Skeletal muscle satellite cell (primary cell): ENCODE data around the gene SH2B2.
A peak's percentile ranks its signal among the peaks of the same experiment; 100 is the strongest.

Source experiments
- H3K27me3 ChIP-seq: 2 replicates; pipeline ENCODE4 v1.7.0; 2013; ENCODE audit warnings: low read length; ENCODE audit not compliant: control insufficient read depth, insufficient read depth
- H3K36me3 ChIP-seq: 2 replicates; pipeline ENCODE4 v1.7.0; 2013; ENCODE audit warnings: mild to moderate bottlenecking, control low read depth, low read length; ENCODE audit not compliant: insufficient read depth
- H3K4me1 ChIP-seq: 2 replicates; pipeline ENCODE4 v1.7.0; 2013; ENCODE audit warnings: low read length; ENCODE audit not compliant: control insufficient read depth, insufficient read depth
- H3K4me2 ChIP-seq: 2 replicates; pipeline ENCODE4 v1.7.0; 2013; ENCODE audit warnings: mild to moderate bottlenecking, low read length
- H3K4me3 ChIP-seq: 2 replicates; pipeline ENCODE4 v1.7.0; 2013; ENCODE audit warnings: low read length
- H3K9ac ChIP-seq: 2 replicates; pipeline ENCODE4 v1.7.0; 2013; ENCODE audit warnings: mild to moderate bottlenecking, low read depth, low read length, moderate library complexity
- H3K9me3 ChIP-seq: replicated peaks from 2 replicates; pipeline ENCODE4 v1.7.0; 2013; ENCODE audit warnings: mild to moderate bottlenecking, control low read depth, low read length

SH2B2 gene

DNA sequence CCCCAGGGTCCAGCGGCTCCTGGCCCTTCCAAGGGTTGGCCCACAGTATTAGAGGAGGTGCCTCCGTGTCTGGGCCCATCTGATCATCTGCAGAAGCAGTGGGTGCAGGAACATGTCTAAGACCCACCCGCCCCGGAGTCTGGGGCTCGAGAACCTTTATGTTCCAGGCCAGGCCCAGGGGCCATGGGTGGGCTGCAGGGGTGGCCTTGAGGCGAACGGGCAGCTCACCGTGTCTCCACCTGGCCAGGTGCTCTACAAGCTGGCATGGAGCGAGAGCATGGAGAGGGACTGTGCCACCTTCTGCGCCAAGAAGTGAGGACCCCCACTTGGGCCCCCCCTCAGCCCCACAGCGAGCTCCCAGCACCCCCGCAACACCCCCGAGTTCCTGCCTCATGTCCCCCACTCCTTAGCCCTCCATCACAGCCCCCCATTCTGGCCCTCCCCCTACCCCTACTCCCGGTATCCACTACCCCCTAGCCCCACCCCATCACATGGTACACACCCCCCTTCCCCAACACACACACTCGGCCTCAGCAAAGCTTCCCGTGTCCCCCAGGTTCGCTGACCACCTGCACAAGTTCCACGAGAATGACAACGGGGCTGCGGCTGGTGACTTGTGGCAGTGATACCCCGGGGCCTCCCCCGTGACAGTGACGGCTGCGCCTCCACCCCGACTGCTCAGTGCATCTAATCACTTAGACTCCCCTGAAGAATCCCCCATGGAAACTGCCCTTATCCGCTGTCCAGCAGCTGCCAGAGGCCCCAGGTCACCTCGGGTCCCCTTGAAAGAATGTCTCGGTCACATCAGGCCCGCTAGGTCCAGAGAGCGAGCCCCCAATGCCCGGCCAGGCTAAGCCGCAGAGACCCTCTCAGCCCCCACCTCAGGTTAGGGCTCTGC is 4.0 kb upstream of the SH2B2 start:
- no peaks in the 10 kb centered on the region for H3K9me3 ChIP-seq
- H3K4me3 ChIP-seq: no peak overlapping the region
- H3K4me1 ChIP-seq: peaks cover 22% of the 10 kb centered on the region
- H3K4me2 ChIP-seq: no peak overlapping the region
- H3K27me3 ChIP-seq: no peaks in the 10 kb centered on the region
- H3K36me3 ChIP-seq: no peaks in the 10 kb centered on the region
- H3K9ac ChIP-seq: no peak overlapping the region

DNA sequence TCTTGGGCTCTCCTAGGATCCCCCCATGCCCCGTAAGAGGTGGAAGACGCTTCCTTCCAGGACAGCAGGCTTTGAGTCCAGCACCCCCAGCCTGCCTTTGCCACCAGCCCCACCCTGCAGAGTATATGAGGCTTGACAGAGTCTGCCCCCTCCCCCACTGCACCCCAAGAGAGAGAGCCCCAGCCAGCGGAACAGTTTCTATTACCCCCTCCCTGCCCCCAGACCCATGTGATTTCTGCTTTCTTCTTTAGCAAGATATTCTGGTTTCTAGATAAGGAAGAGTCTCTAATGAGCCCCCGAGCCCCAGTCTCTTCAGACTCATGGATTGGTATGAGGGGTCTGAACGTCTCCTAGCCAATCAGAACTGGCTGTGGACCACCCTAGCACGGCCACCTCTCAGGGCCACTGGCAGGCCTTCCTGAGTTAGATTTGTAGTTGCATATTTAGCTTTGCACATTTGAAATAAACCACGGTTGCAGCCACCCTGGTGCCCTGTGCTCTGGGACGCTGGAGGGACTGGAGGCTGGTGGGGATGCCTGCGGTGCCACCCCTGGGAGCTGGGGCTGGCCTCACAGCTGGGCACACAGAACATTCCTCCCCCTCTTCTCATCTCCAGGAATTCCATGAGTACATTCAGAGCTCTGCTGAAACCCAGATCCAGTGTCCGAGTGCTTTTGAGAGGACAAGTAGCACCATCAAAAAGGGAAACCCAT is 3.0 kb upstream of the SH2B2 start:
- no peak overlapping the region for H3K9ac ChIP-seq
- H3K4me2 ChIP-seq: no peak overlapping the region
- H3K4me3 ChIP-seq: no peak overlapping the region
- H3K27me3 ChIP-seq: no peaks in the 10 kb centered on the region
- H3K36me3 ChIP-seq: no peaks in the 10 kb centered on the region
- H3K9me3 ChIP-seq: no peaks in the 10 kb centered on the region
- H3K4me1 ChIP-seq: peaks cover 32% of the 10 kb centered on the region

DNA sequence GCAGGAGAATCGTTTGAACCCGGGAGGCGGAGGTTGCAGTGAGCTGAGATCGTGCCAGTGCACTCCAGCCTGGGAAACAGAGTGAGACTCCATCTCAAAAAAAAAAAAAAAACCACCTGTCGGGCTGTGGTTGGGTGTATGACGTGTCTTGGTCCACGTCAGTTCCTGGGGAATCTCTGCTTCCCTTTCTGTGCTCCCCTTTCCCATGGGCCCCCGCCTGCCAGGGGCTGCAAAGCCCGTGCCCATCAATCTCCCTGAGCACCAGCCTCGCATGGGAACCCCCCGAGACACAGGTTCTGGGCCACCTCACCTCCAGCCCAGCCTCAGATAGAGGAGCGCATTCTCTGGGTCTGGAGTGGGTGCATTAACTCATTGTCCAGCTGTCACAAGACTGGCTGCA is 2.3 kb upstream of the SH2B2 start:
- Histone ChIP-seq H3K9me3 (no peaks in the 10 kb centered on the region), H3K4me2 (peak overlapping the region; percentile 100), H3K4me1 (peaks cover 33% of the 10 kb centered on the region), H3K4me3 (no peak overlapping the region), H3K9ac (no peak overlapping the region), H3K27me3 (no peaks in the 10 kb centered on the region), H3K36me3 (no peaks in the 10 kb centered on the region)

DNA sequence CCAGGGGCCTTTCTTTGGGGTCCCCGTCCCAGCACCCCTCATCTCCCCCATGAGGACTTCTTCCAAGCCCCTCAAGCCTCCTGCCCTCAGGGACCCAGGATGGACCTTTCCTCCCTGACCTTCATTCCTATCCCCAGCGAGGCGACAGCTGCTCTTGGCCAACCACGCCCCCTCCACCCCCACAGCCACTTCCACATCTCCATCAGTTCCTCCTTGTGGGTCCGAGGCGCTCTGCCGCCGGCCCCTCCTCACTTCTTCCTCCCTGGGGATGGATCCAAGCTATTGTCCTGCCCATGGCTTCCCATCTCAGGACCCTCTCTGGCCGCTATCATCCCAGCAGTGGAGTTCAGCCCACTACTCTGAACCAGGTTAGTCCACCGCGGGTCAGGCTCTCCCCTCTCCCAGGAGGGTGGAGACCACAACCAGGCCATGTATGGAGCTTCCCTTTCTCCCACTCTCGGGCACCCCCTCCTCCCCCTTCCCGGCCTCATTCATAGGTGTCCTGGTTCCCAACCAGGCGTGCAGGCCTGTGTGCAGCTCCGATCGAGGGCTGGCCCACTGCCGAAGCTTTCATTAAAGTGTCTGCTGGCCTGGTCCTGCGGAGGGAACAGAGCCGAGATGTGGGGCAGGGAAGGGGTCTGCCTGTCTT is 1.7 kb upstream of the SH2B2 start:
- Histone ChIP-seq H3K9ac (no peak overlapping the region), H3K4me2 (peak overlapping the region; percentile 100), H3K36me3 (no peaks in the 10 kb centered on the region), H3K9me3 (no peaks in the 10 kb centered on the region), H3K4me3 (no peak overlapping the region), H3K4me1 (peaks cover 33% of the 10 kb centered on the region), H3K27me3 (no peaks in the 10 kb centered on the region)

DNA sequence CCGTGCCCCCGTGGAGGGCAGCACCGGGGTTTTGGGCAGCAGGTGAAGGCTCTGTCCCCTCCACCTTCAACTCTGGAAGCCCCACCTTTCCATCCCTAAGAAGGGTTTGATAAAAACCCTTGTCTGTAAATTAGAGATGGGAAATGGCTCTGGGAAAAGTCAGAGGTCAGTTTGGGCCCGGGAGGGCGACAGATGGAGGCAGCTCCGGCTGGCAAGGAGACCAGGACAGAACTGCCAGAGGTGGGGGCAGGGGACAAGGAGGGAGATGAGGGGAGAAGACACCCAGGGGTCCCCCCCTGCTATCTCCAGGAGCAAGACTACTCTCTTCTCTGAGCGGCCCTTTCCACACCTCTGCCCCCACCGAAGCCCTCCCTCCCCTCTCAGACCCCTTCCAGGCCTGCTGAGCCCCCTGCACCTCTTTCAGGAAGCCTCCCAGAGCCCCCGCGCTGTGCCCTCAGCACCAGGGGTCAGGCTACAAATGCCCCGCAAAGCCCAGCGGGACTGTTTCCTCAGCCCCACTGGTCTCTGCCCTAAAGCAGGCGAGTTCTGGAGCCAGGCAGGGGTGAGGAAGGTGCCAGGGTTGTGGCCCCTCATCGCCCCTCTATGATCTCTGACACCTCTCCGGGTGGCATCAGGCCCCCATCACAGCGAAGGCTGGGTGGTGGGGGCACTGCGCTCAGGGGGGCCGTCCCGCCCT is 980 bp upstream of the SH2B2 start:
- peak overlapping the region; percentile 93 for H3K9ac ChIP-seq

DNA sequence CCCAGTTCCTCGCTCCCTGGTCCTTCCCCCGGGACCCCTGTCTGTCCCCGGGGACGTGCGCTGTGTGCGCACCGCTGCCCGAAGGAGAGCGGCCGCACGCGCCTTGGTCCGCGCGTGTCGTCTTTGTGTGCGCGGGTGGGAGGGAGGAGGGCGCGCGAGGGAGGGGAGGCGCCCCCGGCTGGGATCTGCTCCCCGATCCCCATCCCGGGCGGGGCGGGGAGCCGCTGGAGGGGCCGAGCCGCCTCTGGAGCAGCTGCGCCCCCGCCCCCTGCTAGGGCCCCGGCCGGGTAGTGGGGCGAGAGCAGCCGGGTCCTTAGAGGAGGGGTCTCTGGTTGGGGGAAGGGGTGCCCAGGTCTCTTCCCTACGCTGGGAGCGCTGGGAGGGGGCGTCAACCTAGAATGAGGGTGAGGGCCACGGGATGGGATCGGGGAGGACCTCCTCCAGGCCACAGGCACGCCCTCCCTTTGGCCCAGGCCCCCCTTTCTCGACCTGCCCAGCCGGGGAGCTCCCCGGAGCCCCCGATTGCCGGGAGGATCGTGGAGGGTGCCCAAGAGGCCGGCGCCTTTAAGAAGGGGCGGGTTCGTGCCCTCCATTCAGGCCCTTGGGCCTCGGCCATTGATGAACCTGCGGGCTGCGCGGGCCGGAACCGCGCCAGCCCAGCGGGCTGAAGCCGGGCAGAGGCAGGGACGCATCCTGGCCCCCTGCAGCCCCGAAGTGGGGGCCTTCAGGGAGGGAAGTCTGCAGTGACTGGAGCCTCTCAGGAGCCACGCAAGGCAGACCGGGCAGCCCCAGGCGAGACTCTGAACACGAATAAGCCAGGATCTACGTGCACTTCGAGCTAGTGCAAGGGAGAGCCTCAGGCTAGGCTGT is 678 bp downstream of the SH2B2 start:
- Histone ChIP-seq H3K9me3 (no peaks in the 10 kb centered on the region), H3K27me3 (peaks cover 3% of the 10 kb centered on the region), H3K4me1 (peaks cover 33% of the 10 kb centered on the region), H3K36me3 (no peaks in the 10 kb centered on the region), H3K4me3 (peak overlapping the region; percentile 94), H3K4me2 (peak overlapping the region; percentile 100), H3K9ac (peak overlapping the region; percentile 82)

More for the DNA sequence above, 980 bp upstream of the SH2B2 start:
- Histone ChIP-seq H3K4me3 (peak overlapping the region; percentile 84), H3K4me1 (peaks cover 33% of the 10 kb centered on the region), H3K36me3 (no peaks in the 10 kb centered on the region), H3K4me2 (peak overlapping the region; percentile 100), H3K9me3 (no peaks in the 10 kb centered on the region), H3K27me3 (peaks cover under 1% of the 10 kb centered on the region)

DNA sequence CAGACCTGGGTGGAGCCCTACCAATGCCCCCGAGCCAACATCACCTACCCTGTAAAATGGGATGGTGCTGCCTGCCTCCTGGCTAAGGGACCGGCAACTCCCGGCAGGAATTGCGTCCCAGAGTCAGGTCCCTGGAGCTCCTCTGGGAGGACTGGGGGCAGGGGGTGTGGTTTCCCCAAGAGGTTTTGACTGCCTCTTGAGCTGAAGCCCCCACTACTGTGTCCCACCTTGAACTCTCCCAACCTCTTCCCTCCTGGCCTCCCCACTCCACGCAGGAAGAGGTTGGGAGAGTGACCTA is 1.3 kb downstream of the SH2B2 start:
- peaks cover 33% of the 10 kb centered on the region for H3K4me1 ChIP-seq
- peak overlapping the region; percentile 82 for H3K9ac ChIP-seq
- H3K9me3 ChIP-seq: no peaks in the 10 kb centered on the region
- peaks cover 3% of the 10 kb centered on the region for H3K27me3 ChIP-seq
- peak overlapping the region; percentile 100 for H3K4me2 ChIP-seq
- peak overlapping the region; percentile 94 for H3K4me3 ChIP-seq
- H3K36me3 ChIP-seq: no peaks in the 10 kb centered on the region

DNA sequence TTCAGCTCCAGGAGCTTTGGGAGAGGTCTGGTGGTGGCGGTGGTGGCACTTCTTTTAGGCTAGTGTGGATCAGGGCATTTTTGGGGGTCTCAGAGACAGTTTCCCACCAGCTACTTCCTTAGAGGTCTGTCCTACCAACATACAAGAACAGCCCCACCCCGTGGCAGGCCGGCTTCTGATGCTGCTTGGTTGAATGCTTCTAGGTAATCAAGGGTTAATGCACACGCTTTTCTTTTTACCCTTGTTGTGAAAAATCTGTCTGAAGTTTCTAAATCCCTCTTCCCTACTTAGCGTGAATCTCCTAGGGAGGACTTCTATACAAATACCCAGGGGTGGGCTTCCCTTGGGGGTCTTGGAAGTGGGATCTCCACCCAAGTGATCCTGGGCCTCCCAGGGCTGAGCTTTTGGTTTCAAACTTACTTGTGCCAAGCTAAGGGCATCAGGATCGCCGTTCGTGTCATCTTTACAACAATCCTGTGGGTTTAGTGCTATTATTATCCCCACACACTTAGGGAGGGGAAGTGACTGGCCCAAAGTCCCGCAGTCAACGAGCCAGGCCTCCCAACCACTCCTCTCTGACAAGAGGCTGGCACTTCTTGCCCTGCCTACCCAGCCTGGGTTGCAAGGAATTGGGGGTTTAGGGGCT is 1.7 kb downstream of the SH2B2 start:
- Histone ChIP-seq H3K9me3 (no peaks in the 10 kb centered on the region), H3K4me3 (peak overlapping the region; percentile 94), H3K27me3 (peaks cover 3% of the 10 kb centered on the region), H3K36me3 (no peaks in the 10 kb centered on the region), H3K9ac (peak overlapping the region; percentile 82), H3K4me1 (peaks cover 33% of the 10 kb centered on the region), H3K4me2 (peak overlapping the region; percentile 100)

DNA sequence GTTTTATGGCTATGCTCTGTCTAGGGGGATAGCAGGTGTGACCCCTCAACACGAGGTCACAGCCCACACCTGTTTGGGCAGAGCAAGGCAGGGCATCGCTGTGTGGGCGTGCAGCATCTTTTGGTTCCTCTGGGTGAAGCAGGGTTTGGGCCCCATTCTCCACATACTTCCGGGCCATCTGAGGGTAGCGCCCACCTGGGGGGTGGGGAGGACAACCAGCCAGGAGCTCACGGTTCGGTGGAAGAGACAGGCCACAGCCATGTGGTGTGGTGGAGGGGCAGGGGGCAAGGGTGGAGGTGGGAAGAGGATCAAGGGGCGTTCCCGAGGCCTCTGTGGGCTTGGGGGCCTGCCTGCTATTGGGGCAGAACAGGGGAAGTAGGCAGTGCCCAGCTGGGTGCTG is 2.4 kb downstream of the SH2B2 start:
- H3K36me3 ChIP-seq: no peaks in the 10 kb centered on the region
- no peak overlapping the region for H3K4me3 ChIP-seq
- H3K4me2 ChIP-seq: no peak overlapping the region
- H3K4me1 ChIP-seq: peaks cover 33% of the 10 kb centered on the region
- peaks cover 3% of the 10 kb centered on the region for H3K27me3 ChIP-seq
- H3K9me3 ChIP-seq: no peaks in the 10 kb centered on the region
- H3K9ac ChIP-seq: no peak overlapping the region
